CD4-positive, alpha-beta T cell (primary cell): Measurements from ENCODE around the gene PPP2R2B. TPM values are rescaled to one million over a fixed set of nuclear protein-coding genes. Genes with fewer than 3 reads are reported as not detected.
A peak's percentile ranks its signal among the peaks of the same experiment; 100 is the strongest.

Experiments
- ATAC-seq: fragments of 200-7000 bp; cut with Tn5 transposase; one replicate; pipeline ENCODE4 v1.10.0; 2022; ENCODE audit warnings: mild to moderate bottlenecking; ENCODE audit not compliant: poor library complexity
- CTCF ChIA-PET: fragments of 350-600 bp; sonication (Branson Sonifier 250); formaldehyde crosslinking; loops from one replicate; lab custom pipeline; 2021; ENCODE audit warnings: antibody characterized with exemption, inconsistent platforms; lab: Charles Lee
- POLR2A ChIA-PET: fragments of 350-600 bp; sonication (Branson Sonifier 250); formaldehyde crosslinking; loops from one replicate; lab custom pipeline; 2021; ENCODE audit warnings: antibody characterized with exemption, inconsistent platforms; lab: Charles Lee
- DNase-seq, 14 experiments: peaks; one replicate each; pipeline ENCODE4 v3.0.0-alpha.2; 2013 to 2020; ENCODE audit warnings: mixed read lengths in 2 of 14
- H3K27ac ChIP-seq, 2 donors: one replicate each; pipeline versions ENCODE4 v1.5.1 to v1.7.0; 2013; ENCODE audit warnings: low read length in 2 of 2, low read depth in 1 of 2, mild to moderate bottlenecking in 1 of 2
- H3K27me3 ChIP-seq, 2 experiments: 1 replicate in 1 of 2; 2 replicates in 1 of 2; pipeline versions ENCODE4 v1.6.1 to v1.7.0; 2013; ENCODE audit warnings: low read length in 2 of 2, control low read depth in 1 of 2, mild to moderate bottlenecking in 1 of 2, moderate library complexity in 1 of 2; ENCODE audit not compliant: insufficient read depth in 2 of 2, control insufficient read depth in 1 of 2
- H3K36me3 ChIP-seq: one replicate; pipeline ENCODE4 v1.6.1; 2013; ENCODE audit warnings: low read length, control low read depth; ENCODE audit not compliant: insufficient read depth
- H3K4me1 ChIP-seq: one replicate; pipeline ENCODE4 v1.6.1; 2013; ENCODE audit warnings: low read length, control low read depth; ENCODE audit not compliant: insufficient read depth
- H3K4me3 ChIP-seq: one replicate; pipeline ENCODE4 v1.5.1; 2013; ENCODE audit warnings: mild to moderate bottlenecking, low read length, moderate library complexity
- H3K9me3 ChIP-seq, 2 experiments: 1 replicate in 1 of 2; 2 replicates in 1 of 2; pipeline versions ENCODE4 v1.6.1 to v1.7.0; 2013; ENCODE audit warnings: low read length in 2 of 2, mild to moderate bottlenecking in 2 of 2, control low read depth in 1 of 2, moderate library complexity in 1 of 2; ENCODE audit not compliant: control insufficient read depth in 1 of 2, insufficient read depth in 1 of 2
- H3K27ac Mint-ChIP-seq: one replicate; pipeline ENCODE4 v1.8.0; 2020; ENCODE audit warnings: mixed read lengths
- H3K27me3 Mint-ChIP-seq: one replicate; pipeline ENCODE4 v1.8.0; 2021; ENCODE audit warnings: mixed read lengths
- H3K36me3 Mint-ChIP-seq: one replicate; pipeline ENCODE4 v1.8.0; 2021; ENCODE audit warnings: low read depth, mixed read lengths
- H3K4me1 Mint-ChIP-seq: one replicate; pipeline ENCODE4 v1.8.0; 2021; ENCODE audit warnings: low read depth, mixed read lengths
- H3K4me3 Mint-ChIP-seq: one replicate; pipeline ENCODE4 v1.8.0; 2020; ENCODE audit warnings: mild to moderate bottlenecking, mixed read lengths
- H3K9me3 Mint-ChIP-seq: one replicate; pipeline ENCODE4 v1.8.0; 2020; ENCODE audit warnings: mixed read lengths
- intact Hi-C, 2 experiments: fragments of 100-400 bp; cut with DNase I in 1 of 2; cut with micrococcal nuclease in 1 of 2; formaldehyde crosslinking; loops; one replicate each; pipeline versions ENCODE4 v1.15.1 to v1.9.0; 2023 to 2025; cut with DNase I, micrococcal nuclease
- total RNA-seq, 174 experiments: library from RNA in 2 of 174; stranded (reverse) in 2 of 174; gene quantifications; one replicate each; pipeline ENCODE4 v1.2.3 and lab custom pipeline; 2021 to 2026
- TF ChIP-seq, protein P1 (sequence below): fragments of 200-600 bp; IDR thresholded peaks from one replicate; pipeline ENCODE4 v1.8.0; 2022; ENCODE audit warnings: antibody characterized with exemption, mild to moderate bottlenecking

Gene PPP2R2B
- total RNA-seq, 2 experiments from 2014 or later, result 4.1 to 4.2 TPM

DNA sequence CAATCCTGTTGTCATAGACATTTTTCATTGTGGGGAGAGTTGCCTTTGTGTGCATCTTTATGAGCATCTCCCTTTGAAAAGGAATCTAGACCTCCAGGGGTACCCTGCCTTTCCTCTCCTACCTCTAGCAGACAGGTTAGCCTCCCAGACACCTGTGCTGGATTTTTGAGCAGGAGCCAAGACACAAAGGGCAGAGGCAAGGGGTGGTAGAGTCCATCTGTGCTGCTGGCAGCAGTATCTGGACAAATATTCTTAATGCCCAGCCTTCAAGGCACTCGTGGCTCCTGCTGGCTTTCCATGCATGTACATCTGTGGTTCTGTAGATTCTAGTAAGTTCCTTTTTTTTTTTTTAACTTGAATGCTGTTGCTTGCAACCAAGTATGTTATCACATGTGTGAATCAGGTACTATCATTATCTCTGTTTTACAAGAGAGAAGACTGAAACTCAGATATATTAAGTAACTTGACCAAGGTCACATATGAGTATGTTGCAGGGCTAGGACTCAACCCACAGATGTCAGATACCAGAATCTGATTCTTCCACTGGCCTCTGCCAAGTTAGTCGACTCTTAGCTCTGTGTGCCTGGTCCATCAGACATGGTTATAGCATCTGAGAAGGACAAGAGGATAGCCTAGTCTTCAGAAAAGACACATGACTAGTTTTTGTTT lies 329.6 kb downstream of the PPP2R2B start:
- Histone ChIP-seq H3K27me3 (peaks cover 0 to 3% of the 10 kb centered on the region in 2 experiments), H3K4me1 (no peaks in the 10 kb centered on the region), H3K4me3 (no peak overlapping the region), H3K27ac (no peak overlapping the region), H3K9me3 (no peaks in the 10 kb centered on the region), H3K36me3 (no peaks in the 10 kb centered on the region)
- Mint-ChIP-seq H3K27ac (no peak overlapping the region), H3K36me3 (no peaks in the 10 kb centered on the region), H3K27me3 (peaks cover 24% of the 10 kb centered on the region), H3K9me3 (no peaks in the 10 kb centered on the region), H3K4me3 (no peak overlapping the region), H3K4me1 (no peaks in the 10 kb centered on the region)
- ChIA-PET POLR2A (no interaction called here), CTCF (no interaction called here)
- TF ChIP-seq, protein P1, sequence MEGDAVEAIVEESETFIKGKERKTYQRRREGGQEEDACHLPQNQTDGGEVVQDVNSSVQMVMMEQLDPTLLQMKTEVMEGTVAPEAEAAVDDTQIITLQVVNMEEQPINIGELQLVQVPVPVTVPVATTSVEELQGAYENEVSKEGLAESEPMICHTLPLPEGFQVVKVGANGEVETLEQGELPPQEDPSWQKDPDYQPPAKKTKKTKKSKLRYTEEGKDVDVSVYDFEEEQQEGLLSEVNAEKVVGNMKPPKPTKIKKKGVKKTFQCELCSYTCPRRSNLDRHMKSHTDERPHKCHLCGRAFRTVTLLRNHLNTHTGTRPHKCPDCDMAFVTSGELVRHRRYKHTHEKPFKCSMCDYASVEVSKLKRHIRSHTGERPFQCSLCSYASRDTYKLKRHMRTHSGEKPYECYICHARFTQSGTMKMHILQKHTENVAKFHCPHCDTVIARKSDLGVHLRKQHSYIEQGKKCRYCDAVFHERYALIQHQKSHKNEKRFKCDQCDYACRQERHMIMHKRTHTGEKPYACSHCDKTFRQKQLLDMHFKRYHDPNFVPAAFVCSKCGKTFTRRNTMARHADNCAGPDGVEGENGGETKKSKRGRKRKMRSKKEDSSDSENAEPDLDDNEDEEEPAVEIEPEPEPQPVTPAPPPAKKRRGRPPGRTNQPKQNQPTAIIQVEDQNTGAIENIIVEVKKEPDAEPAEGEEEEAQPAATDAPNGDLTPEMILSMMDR, result no peak
- DNase-seq (no peak), ATAC-seq (no peak)
- intact Hi-C loops, result no loop called here

DNA sequence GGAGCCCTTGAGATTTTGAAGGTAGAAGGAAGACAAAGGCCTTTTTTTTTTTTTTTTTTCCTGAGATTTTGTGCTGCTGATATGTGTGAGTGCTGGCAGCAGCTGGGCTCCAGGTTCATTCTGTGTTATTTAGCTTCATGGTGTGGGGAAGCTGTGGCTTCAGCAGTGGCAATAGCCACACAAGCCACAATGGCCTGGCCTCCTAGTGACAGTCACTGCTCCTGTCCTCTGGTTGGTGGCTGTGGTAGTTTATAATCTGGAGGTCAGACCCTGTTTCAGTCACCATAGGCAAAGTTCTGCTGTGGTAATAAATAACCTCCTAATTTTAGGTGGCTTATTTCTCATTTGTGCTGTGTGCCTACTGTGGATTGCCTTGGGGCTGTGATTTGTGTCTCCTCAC lies 334.3 kb downstream of the PPP2R2B start:
- no peak overlapping the region for H3K27ac ChIP-seq
- ATAC-seq, result no peak
- intact Hi-C loops, result loop anchor here in 1 of 2 experiments (5.0 kb wide), 1 partner anchor 118 kb away; no protein-coding TSS in a partner anchor

DNA sequence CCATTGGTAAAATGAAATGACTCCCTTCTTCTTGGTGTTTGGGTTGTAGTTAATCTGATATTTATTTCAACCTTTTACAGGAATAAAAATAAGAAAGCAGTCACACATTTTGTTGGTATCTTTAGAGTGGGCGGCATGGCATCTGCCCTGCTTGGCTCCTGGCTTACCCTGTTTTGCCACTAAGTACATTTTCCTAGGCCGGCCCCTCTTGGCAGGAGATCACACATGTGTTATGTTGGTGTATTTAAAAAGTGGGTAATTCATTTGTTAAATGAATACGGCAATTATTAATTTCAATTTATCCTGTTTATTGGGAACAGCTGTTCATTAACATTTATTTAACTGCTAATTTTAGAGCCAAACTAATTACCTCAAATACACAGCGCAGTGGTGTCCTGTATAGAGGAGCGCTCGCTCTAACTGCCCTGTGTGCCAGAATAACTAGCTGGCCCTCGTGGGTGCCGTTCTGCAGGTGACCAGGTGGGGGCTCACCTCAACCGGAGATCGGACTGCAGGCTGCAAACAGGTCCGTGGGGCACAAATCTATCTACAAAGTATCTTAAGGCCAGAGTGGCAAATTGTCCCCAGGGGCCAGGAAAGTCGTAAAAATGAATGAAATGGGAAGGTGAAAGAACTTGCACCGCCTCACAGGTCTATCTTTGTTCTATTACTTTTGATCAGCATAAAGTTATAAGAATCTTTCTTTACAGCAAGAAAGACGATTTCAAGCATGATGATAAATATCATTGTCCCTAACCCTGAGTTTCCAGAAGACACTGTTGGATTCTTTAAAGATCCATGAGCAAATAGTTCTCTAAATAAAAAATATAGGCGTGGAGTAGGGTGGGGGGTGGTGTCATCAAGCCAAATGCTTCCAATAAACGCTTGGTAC lies 336.4 kb downstream of the PPP2R2B start:
- ChIA-PET CTCF (interaction anchor here (0.8 to 2.3 kb wide), 6 partner anchors 9 to 647 kb away, joined by 3 to 18 read pairs (median 8); no protein-coding TSS in a partner anchor), POLR2A (no interaction called here)
- DNase-seq, result peak; percentile 43 to 75 (median 56)
- H3K27me3 Mint-ChIP-seq, result no peaks in the 10 kb centered on the region
- H3K9me3 ChIP-seq, result no peaks in the 10 kb centered on the region
- H3K9me3 Mint-ChIP-seq, result no peaks in the 10 kb centered on the region
- no peak overlapping the region for H3K27ac ChIP-seq
- H3K36me3 ChIP-seq, result no peaks in the 10 kb centered on the region
- H3K4me3 Mint-ChIP-seq, result no peak overlapping the region
- H3K4me1 ChIP-seq, result no peaks in the 10 kb centered on the region
- peak; percentile 80 for ATAC-seq
- no peaks in the 10 kb centered on the region for H3K4me1 Mint-ChIP-seq
- H3K27ac Mint-ChIP-seq, result no peak overlapping the region
- intact Hi-C loops, result loop anchor here (1.0 to 5.0 kb wide), 2 partner anchors 120 to 424 kb away; no protein-coding TSS in a partner anchor
- H3K4me3 ChIP-seq, result no peak overlapping the region
- no peaks in the 10 kb centered on the region for H3K36me3 Mint-ChIP-seq
- TF ChIP-seq, protein P1, result peak; percentile 84
- H3K27me3 ChIP-seq, result no peaks in the 10 kb centered on the region

More for the DNA sequence above, 334.3 kb downstream of the PPP2R2B start:
- Mint-ChIP-seq H3K27ac (no peak overlapping the region), H3K27me3 (no peaks in the 10 kb centered on the region), H3K4me1 (no peaks in the 10 kb centered on the region), H3K4me3 (no peak overlapping the region), H3K36me3 (no peaks in the 10 kb centered on the region), H3K9me3 (no peaks in the 10 kb centered on the region)
- H3K27me3 ChIP-seq, result peaks cover 0 to 3% of the 10 kb centered on the region in 2 experiments
- H3K36me3 ChIP-seq, result no peaks in the 10 kb centered on the region
- TF ChIP-seq, protein P1, result no peak
- ChIA-PET POLR2A (no interaction called here), CTCF (no interaction called here)
- no peaks in the 10 kb centered on the region for H3K9me3 ChIP-seq
- H3K4me3 ChIP-seq, result no peak overlapping the region
- no peak for DNase-seq
- H3K4me1 ChIP-seq, result no peaks in the 10 kb centered on the region
